Measurements from ENCODE around the gene TNRC18. TPM values are rescaled to one million over a fixed set of nuclear protein-coding genes. Genes with fewer than 3 reads are reported as not detected.

Gene TNRC18
- total and polyA plus RNA-seq, 4 donors: 42.5 to 130 (median 80.2) TPM

- no peak overlapping the region for H3K27ac ChIP-seq (ENCODE audit: low read depth, low read length)
- WGBS (ENCODE audit: insufficient coverage): 81% methylated on average over 10 of the region's 17 CpGs
- H3K36me3 ChIP-seq (ENCODE audit: control insufficient read depth, insufficient read depth, low read length): peaks cover 97% of the 10 kb centered on the region
- H3K27me3 ChIP-seq (ENCODE audit: control insufficient read depth, insufficient read depth, low read length): no peaks in the 10 kb centered on the region
- peaks cover 19% of the 10 kb centered on the region for H3K4me1 ChIP-seq (ENCODE audit: control insufficient read depth, insufficient read depth, low read length)
- DNase-seq (ENCODE audit: low read depth in 4 of 6, low spot score in 6 of 6): no peak
- no peak overlapping the region for H3K4me3 ChIP-seq (ENCODE audit: low read depth, low read length)
- peaks cover 6% of the 10 kb centered on the region for H3K9me3 ChIP-seq (ENCODE audit: control insufficient read depth, insufficient read depth, low read length)
These were observed 74.6 kb downstream of the TNRC18 start for GRCh38 chr7:5349005-5349380.

GRCh38 chr7:5348134-5349004, 75.3 kb downstream of the TNRC18 start:
- Histone ChIP-seq H3K9me3 (ENCODE audit: control insufficient read depth, insufficient read depth, low read length) (peaks cover 7% of the 10 kb centered on the region), H3K36me3 (ENCODE audit: control insufficient read depth, insufficient read depth, low read length) (peaks cover 95% of the 10 kb centered on the region), H3K27ac (ENCODE audit: low read depth, low read length) (no peak overlapping the region), H3K27me3 (ENCODE audit: control insufficient read depth, insufficient read depth, low read length) (no peaks in the 10 kb centered on the region), H3K4me3 (ENCODE audit: low read depth, low read length) (no peak overlapping the region), H3K4me1 (ENCODE audit: control insufficient read depth, insufficient read depth, low read length) (peaks cover 19% of the 10 kb centered on the region)
- 86% methylated on average over 19 of the region's 21 CpGs for WGBS (ENCODE audit: insufficient coverage)
- DNase-seq (ENCODE audit: low read depth in 4 of 6, low spot score in 6 of 6): no peak

GRCh38 chr7:5345671-5346070, 78.0 kb downstream of the TNRC18 start:
- H3K36me3 ChIP-seq (ENCODE audit: control insufficient read depth, insufficient read depth, low read length): peaks cover 93% of the 10 kb centered on the region
- H3K27ac ChIP-seq (ENCODE audit: low read depth, low read length): no peak overlapping the region

GRCh38 chr7:5345171-5345570, 78.5 kb downstream of the TNRC18 start:
- H3K36me3 ChIP-seq (ENCODE audit: control insufficient read depth, insufficient read depth, low read length): peaks cover 92% of the 10 kb centered on the region
- no peak for DNase-seq (ENCODE audit: low read depth in 4 of 6, low spot score in 6 of 6)

More at GRCh38 chr7:5345671-5346070, 78.0 kb downstream of the TNRC18 start:
- no peaks in the 10 kb centered on the region for H3K27me3 ChIP-seq (ENCODE audit: control insufficient read depth, insufficient read depth, low read length)
- 99% methylated on average over 18 of the region's 21 CpGs for WGBS (ENCODE audit: insufficient coverage)
- no peak for DNase-seq (ENCODE audit: low read depth in 4 of 6, low spot score in 6 of 6)
- H3K9me3 ChIP-seq (ENCODE audit: control insufficient read depth, insufficient read depth, low read length): peaks cover 7% of the 10 kb centered on the region
- H3K4me1 ChIP-seq (ENCODE audit: control insufficient read depth, insufficient read depth, low read length): peaks cover 13% of the 10 kb centered on the region
- H3K4me3 ChIP-seq (ENCODE audit: low read depth, low read length): no peak overlapping the region

DNA sequence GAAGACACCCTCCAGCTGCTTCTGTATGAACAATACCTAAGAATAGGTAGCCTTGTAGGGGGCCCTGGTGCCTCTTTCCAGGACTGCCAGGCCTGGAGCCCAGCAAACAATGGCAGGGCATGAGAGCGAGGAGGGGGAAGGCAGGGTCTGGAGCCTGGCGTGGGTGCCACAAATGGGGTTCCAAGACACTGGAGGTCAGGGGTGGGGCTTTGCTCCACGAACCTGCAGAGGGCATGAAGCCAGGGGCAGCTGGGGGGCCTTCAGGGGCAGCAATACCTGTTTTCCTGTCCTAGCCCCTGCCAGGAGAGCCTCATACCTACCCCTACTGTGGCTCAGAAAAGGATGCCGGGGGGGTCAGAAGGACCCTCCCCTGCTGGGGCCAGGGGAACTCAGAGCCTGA, 79.3 kb downstream of the TNRC18 start:
- no peaks in the 10 kb centered on the region for H3K27me3 ChIP-seq (ENCODE audit: control insufficient read depth, insufficient read depth, low read length)
- H3K4me1 ChIP-seq (ENCODE audit: control insufficient read depth, insufficient read depth, low read length): no peaks in the 10 kb centered on the region
- H3K27ac ChIP-seq (ENCODE audit: low read depth, low read length): no peak overlapping the region
- peaks cover 7% of the 10 kb centered on the region for H3K9me3 ChIP-seq (ENCODE audit: control insufficient read depth, insufficient read depth, low read length)
- DNase-seq (ENCODE audit: low read depth in 4 of 6, low spot score in 6 of 6): no peak
- H3K4me3 ChIP-seq (ENCODE audit: low read depth, low read length): no peak overlapping the region
- peaks cover 91% of the 10 kb centered on the region for H3K36me3 ChIP-seq (ENCODE audit: control insufficient read depth, insufficient read depth, low read length)
- WGBS (ENCODE audit: insufficient coverage): 89% methylated on average over 4 of the region's 4 CpGs

More at GRCh38 chr7:5345171-5345570, 78.5 kb downstream of the TNRC18 start:
- Histone ChIP-seq H3K27me3 (ENCODE audit: control insufficient read depth, insufficient read depth, low read length) (no peaks in the 10 kb centered on the region), H3K27ac (ENCODE audit: low read depth, low read length) (no peak overlapping the region), H3K9me3 (ENCODE audit: control insufficient read depth, insufficient read depth, low read length) (peaks cover 7% of the 10 kb centered on the region), H3K4me3 (ENCODE audit: low read depth, low read length) (no peak overlapping the region), H3K4me1 (ENCODE audit: control insufficient read depth, insufficient read depth, low read length) (peaks cover 8% of the 10 kb centered on the region)
- 98% methylated on average over 8 of the region's 13 CpGs for WGBS (ENCODE audit: insufficient coverage)

DNA sequence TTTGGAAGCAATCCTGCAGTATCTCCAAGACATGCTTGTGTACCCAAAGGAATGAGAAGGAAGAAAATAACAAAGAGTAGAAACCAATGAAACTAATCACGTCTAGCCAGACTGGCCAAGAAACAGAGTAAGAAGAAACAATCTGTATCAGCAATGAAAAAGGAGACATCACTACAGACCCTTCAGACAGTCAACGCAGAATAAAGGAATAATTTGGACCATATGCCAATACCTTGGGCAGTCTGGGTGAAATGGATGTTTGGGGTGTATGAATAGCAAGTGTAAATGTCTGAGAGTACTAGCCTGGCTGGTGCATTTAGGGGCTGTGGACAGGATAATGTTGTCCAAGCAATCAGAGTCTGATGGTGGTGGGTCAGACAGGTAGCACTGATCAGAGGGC, 79.8 kb downstream of the TNRC18 start:
- no CpG with 5 or more reads among the region's 2 CpGs for WGBS (ENCODE audit: insufficient coverage)
- DNase-seq (ENCODE audit: low read depth in 4 of 6, low spot score in 6 of 6): peak in 1 of 6 donors; percentile 51
- H3K27ac ChIP-seq (ENCODE audit: low read depth, low read length): no peak overlapping the region
- H3K9me3 ChIP-seq (ENCODE audit: control insufficient read depth, insufficient read depth, low read length): peaks cover 7% of the 10 kb centered on the region
- peaks cover 91% of the 10 kb centered on the region for H3K36me3 ChIP-seq (ENCODE audit: control insufficient read depth, insufficient read depth, low read length)
- no peaks in the 10 kb centered on the region for H3K4me1 ChIP-seq (ENCODE audit: control insufficient read depth, insufficient read depth, low read length)
- no peak overlapping the region for H3K4me3 ChIP-seq (ENCODE audit: low read depth, low read length)
- H3K27me3 ChIP-seq (ENCODE audit: control insufficient read depth, insufficient read depth, low read length): no peaks in the 10 kb centered on the region

- Histone ChIP-seq H3K36me3 (ENCODE audit: control insufficient read depth, insufficient read depth, low read length) (peaks cover 88% of the 10 kb centered on the region), H3K27ac (ENCODE audit: low read depth, low read length) (no peak overlapping the region), H3K4me1 (ENCODE audit: control insufficient read depth, insufficient read depth, low read length) (no peaks in the 10 kb centered on the region), H3K27me3 (ENCODE audit: control insufficient read depth, insufficient read depth, low read length) (no peaks in the 10 kb centered on the region), H3K9me3 (ENCODE audit: control insufficient read depth, insufficient read depth, low read length) (peaks cover 7% of the 10 kb centered on the region), H3K4me3 (ENCODE audit: low read depth, low read length) (no peak overlapping the region)
- 100% methylated on average over 2 of the region's 6 CpGs for WGBS (ENCODE audit: insufficient coverage)
- no peak for DNase-seq (ENCODE audit: low read depth in 4 of 6, low spot score in 6 of 6)
These were observed 81.0 kb downstream of the TNRC18 start for GRCh38 chr7:5342631-5343030.

- Histone ChIP-seq H3K36me3 (ENCODE audit: control insufficient read depth, insufficient read depth, low read length) (peaks cover 80% of the 10 kb centered on the region), H3K4me1 (ENCODE audit: control insufficient read depth, insufficient read depth, low read length) (no peaks in the 10 kb centered on the region), H3K27ac (ENCODE audit: low read depth, low read length) (no peak overlapping the region), H3K4me3 (ENCODE audit: low read depth, low read length) (no peak overlapping the region), H3K9me3 (ENCODE audit: control insufficient read depth, insufficient read depth, low read length) (peaks cover 7% of the 10 kb centered on the region), H3K27me3 (ENCODE audit: control insufficient read depth, insufficient read depth, low read length) (no peaks in the 10 kb centered on the region)
- no CpG with 5 or more reads among the region's 2 CpGs for WGBS (ENCODE audit: insufficient coverage)
- no peak for DNase-seq (ENCODE audit: low read depth in 4 of 6, low spot score in 6 of 6)
These were observed 83.7 kb downstream of the TNRC18 start for GRCh38 chr7:5339955-5340354.

DNA sequence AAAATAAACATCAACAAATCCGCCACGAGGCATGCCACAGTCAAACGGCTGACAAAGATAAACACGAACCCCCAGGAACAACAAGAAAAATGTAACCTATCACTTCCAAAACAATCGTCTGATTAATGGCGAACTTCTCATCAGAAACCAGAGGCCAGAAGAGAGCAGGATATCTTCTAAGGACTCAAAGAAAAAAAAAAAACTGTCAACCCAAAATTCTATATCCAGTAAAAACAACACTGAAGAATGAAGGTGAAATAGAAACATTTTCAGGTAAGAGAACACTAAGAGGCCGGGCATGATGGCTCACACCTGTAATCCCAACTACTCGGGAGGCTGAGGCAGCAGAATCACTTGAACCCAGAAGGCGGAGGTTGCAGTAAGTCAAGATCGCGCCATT, 86.6 kb downstream of the TNRC18 start:
- Histone ChIP-seq H3K4me3 (ENCODE audit: low read depth, low read length) (no peak overlapping the region), H3K9me3 (ENCODE audit: control insufficient read depth, insufficient read depth, low read length) (no peaks in the 10 kb centered on the region), H3K36me3 (ENCODE audit: control insufficient read depth, insufficient read depth, low read length) (peaks cover 83% of the 10 kb centered on the region), H3K27me3 (ENCODE audit: control insufficient read depth, insufficient read depth, low read length) (no peaks in the 10 kb centered on the region), H3K27ac (ENCODE audit: low read depth, low read length) (no peak overlapping the region), H3K4me1 (ENCODE audit: control insufficient read depth, insufficient read depth, low read length) (no peaks in the 10 kb centered on the region)
- WGBS (ENCODE audit: insufficient coverage): 84% methylated on average over 4 of the region's 11 CpGs
- DNase-seq (ENCODE audit: low read depth in 4 of 6, low spot score in 6 of 6): no peak

- no peak overlapping the region for H3K27ac ChIP-seq (ENCODE audit: low read depth, low read length)
These were observed 89.0 kb downstream of the TNRC18 start for GRCh38 chr7:5334671-5335070.

More at GRCh38 chr7:5334671-5335070, 89.0 kb downstream of the TNRC18 start:
- Histone ChIP-seq H3K4me3 (ENCODE audit: low read depth, low read length) (no peak overlapping the region), H3K27me3 (ENCODE audit: control insufficient read depth, insufficient read depth, low read length) (no peaks in the 10 kb centered on the region), H3K4me1 (ENCODE audit: control insufficient read depth, insufficient read depth, low read length) (no peaks in the 10 kb centered on the region), H3K36me3 (ENCODE audit: control insufficient read depth, insufficient read depth, low read length) (peaks cover 85% of the 10 kb centered on the region), H3K9me3 (ENCODE audit: control insufficient read depth, insufficient read depth, low read length) (no peaks in the 10 kb centered on the region)
- 83% methylated on average over 4 of the region's 8 CpGs for WGBS (ENCODE audit: insufficient coverage)
- no peak for DNase-seq (ENCODE audit: low read depth in 4 of 6, low spot score in 6 of 6)
